ENCODE results near the gene BATF3. TPM values are rescaled to one million over a fixed set of nuclear protein-coding genes. Genes with fewer than 3 reads are reported as not detected.

BATF3 gene
- total RNA-seq, 3 donors from 2014 or later: 0.38 to 2.9 (median 1.6) TPM

DNA sequence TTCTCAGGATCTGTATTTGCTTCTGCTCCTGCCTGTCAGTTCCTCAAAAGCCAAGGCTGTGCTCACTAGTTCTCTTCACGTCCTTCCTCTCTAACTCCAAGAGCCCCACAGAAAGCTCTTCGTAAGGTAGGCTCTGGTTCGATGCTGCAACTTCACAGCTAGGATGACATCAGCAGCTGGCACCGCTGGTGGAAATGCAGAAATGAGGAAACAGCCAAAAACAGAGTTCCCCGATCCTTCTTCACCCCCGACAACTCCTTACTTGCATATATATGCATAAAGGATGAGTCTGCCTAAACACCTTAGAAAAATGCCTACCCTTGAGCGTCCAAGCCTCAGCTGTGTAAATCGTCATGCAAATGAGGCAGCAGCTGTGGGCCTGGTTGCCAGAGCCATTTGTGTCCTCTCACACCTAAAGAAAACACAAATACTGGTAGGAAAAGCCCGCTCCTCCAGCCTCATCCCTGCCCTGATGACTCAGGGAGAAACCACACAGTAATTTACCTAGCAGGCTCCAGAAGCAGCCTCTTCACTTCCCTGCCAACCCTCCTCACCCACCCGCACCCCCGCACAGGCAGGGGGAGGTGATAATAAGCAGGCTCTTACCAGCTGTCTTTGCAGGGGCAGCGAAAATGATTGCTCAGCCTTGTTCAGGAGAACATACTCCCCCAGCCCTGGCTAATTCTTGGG is 28.2 kb downstream of the BATF3 start:
- Histone ChIP-seq H3K36me3 (ENCODE audit: low read depth) (no peaks in the 10 kb centered on the region), H3K4me1 (ENCODE audit: low read depth) (peaks cover 3% of the 10 kb centered on the region), H3K4me3 (no peak overlapping the region), H3K9me3 (no peaks in the 10 kb centered on the region)
- ATAC-seq (peak; percentile 47), DNase-seq (no peak)
- TF ChIP-seq, protein P1, sequence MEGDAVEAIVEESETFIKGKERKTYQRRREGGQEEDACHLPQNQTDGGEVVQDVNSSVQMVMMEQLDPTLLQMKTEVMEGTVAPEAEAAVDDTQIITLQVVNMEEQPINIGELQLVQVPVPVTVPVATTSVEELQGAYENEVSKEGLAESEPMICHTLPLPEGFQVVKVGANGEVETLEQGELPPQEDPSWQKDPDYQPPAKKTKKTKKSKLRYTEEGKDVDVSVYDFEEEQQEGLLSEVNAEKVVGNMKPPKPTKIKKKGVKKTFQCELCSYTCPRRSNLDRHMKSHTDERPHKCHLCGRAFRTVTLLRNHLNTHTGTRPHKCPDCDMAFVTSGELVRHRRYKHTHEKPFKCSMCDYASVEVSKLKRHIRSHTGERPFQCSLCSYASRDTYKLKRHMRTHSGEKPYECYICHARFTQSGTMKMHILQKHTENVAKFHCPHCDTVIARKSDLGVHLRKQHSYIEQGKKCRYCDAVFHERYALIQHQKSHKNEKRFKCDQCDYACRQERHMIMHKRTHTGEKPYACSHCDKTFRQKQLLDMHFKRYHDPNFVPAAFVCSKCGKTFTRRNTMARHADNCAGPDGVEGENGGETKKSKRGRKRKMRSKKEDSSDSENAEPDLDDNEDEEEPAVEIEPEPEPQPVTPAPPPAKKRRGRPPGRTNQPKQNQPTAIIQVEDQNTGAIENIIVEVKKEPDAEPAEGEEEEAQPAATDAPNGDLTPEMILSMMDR (IDR thresholded peaks at IDR 0.05): no peak
- intact Hi-C loops (cut with DNase I, micrococcal nuclease): no loop called here

- TF ChIP-seq, protein P1 (IDR thresholded peaks at IDR 0.05): no peak
- DNase-seq (no peak), ATAC-seq (no peak)
- Histone ChIP-seq H3K4me3 (no peak overlapping the region), H3K9me3 (no peaks in the 10 kb centered on the region), H3K4me1 (ENCODE audit: low read depth) (peaks cover 3% of the 10 kb centered on the region), H3K36me3 (ENCODE audit: low read depth) (no peaks in the 10 kb centered on the region)
- intact Hi-C loops (cut with DNase I, micrococcal nuclease): no loop called here
These were observed 28.8 kb downstream of the BATF3 start for GRCh38 chr1:212670882-212671281.

DNA sequence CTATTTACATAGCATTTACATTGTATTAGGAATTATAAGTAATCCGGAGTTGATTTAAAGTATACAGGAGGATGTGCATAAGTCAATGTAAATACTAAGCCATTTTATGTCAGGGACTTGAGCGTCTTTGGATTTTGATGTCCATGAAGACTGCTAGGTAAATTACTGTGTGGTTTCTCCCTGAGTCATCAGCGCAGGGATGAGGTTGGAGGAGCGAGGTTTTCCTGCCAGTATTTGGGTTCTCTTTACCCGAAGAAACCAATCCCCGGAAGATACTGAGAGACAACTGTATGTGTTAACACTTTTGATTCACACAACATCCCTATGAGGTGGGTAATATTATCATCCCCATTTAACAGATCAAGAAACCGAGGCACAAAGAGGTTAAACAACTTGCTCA is 29.3 kb downstream of the BATF3 start:
- intact Hi-C loops (cut with DNase I, micrococcal nuclease): no loop called here
- DNase-seq (no peak), ATAC-seq (no peak)
- Histone ChIP-seq H3K9me3 (no peaks in the 10 kb centered on the region), H3K4me3 (no peak overlapping the region), H3K36me3 (ENCODE audit: low read depth) (no peaks in the 10 kb centered on the region), H3K4me1 (ENCODE audit: low read depth) (peaks cover 3% of the 10 kb centered on the region)
- TF ChIP-seq, protein P1 (IDR thresholded peaks at IDR 0.05): no peak

GRCh38 chr1:212669600-212669999 is 30.0 kb downstream of the BATF3 start:
- H3K4me3 ChIP-seq: no peak overlapping the region
- intact Hi-C loops (cut with DNase I, micrococcal nuclease): no loop called here
- no peak for DNase-seq
- TF ChIP-seq, protein P1 (IDR thresholded peaks at IDR 0.05): no peak
- no peaks in the 10 kb centered on the region for H3K9me3 ChIP-seq
- no peaks in the 10 kb centered on the region for H3K36me3 ChIP-seq (ENCODE audit: low read depth)
- H3K4me1 ChIP-seq (ENCODE audit: low read depth): peaks cover 3% of the 10 kb centered on the region
- ATAC-seq: no peak

GRCh38 chr1:212669102-212669501 is 30.5 kb downstream of the BATF3 start:
- Histone ChIP-seq H3K36me3 (ENCODE audit: low read depth) (no peaks in the 10 kb centered on the region), H3K4me3 (no peak overlapping the region), H3K9me3 (no peaks in the 10 kb centered on the region), H3K4me1 (ENCODE audit: low read depth) (peaks cover 3% of the 10 kb centered on the region)
- ATAC-seq: no peak
- TF ChIP-seq, protein P1 (IDR thresholded peaks at IDR 0.05): no peak
- DNase-seq: no peak
- intact Hi-C loops (cut with DNase I, micrococcal nuclease): no loop called here
